Measurements from ENCODE around the gene SLC9A5. TPM values are rescaled to one million over a fixed set of nuclear protein-coding genes. Genes with fewer than 3 reads are reported as not detected.
A peak's percentile ranks its signal among the peaks of the same experiment; 100 is the strongest.

The SLC9A5 gene
- total RNA-seq, 1 experiment from 2014 or later: 5.6 TPM

- Histone ChIP-seq H2AFZ (ENCODE audit: low read depth, low read length, poor library complexity, severe bottlenecking) (no peak overlapping the region), H3K9me2 (ENCODE audit: insufficient read depth) (no peaks in the 10 kb centered on the region), H4K20me1 (ENCODE audit: insufficient read depth) (no peaks in the 10 kb centered on the region), H3K27ac (ENCODE audit: low read depth, low read length) (peak overlapping the region; percentile 91), H3K9me3 (ENCODE audit: control insufficient read depth in 1 of 2, insufficient read depth in 1 of 2, low read depth in 1 of 2, low read length in 2 of 2) (no peaks in the 10 kb centered on the region), H3K4me1 (ENCODE audit: control insufficient read depth in 1 of 2, insufficient read depth in 2 of 2, low read length in 2 of 2) (peaks cover 28 to 39% of the 10 kb centered on the region in 2 experiments), H3K27me3 (ENCODE audit: insufficient read depth, low read length) (no peaks in the 10 kb centered on the region), H3K79me2 (ENCODE audit: insufficient read depth, low read length) (peaks cover 31% of the 10 kb centered on the region), H3K9ac (ENCODE audit: low read length) (peak overlapping the region; percentile 88), H3K4me2 (ENCODE audit: low read length) (peak overlapping the region; percentile 96), H3K36me3 (ENCODE audit: control insufficient read depth in 1 of 2, insufficient read depth in 2 of 2, low read length in 2 of 2) (peaks cover 6 to 17% of the 10 kb centered on the region in 2 experiments; a peak in 2 of 4 replicates), H3K4me3 (replicated peaks in 1 of 2; ENCODE audit: low read depth in 1 of 2, low read length in 2 of 2) (peak overlapping the region; percentile 86 to 87)
- ChIA-PET CTCF (interaction anchor here (0.7 to 3.2 kb wide), 4 partner anchors 17 to 926 kb away, joined by 3 to 22 read pairs (median 3); partner anchors contain the start of gene ELMO3), RAD21 (ENCODE audit: low non-redundant PET in 1 of 2, low total read pairs in 2 of 2, uncharacterized antibody in 2 of 2, unreplicated experiment in 2 of 2) (interaction anchor here (0.7 to 1.3 kb wide), 4 partner anchors 9 to 31 kb away, joined by 3 to 4 read pairs (median 4); partner anchors contain the start of gene FHOD1 (in 1 of the 2)), POLR2A (interaction anchor here (0.6 to 2.7 kb wide), 4 partner anchors 8 to 109 kb away, joined by 3 to 8 read pairs (median 5); partner anchors contain the start of gene FHOD1)
- DNase-seq (ENCODE audit: low read depth, low spot score) (peak; percentile 84), ATAC-seq (peak; percentile 57)
- BruUV-seq (replicated peaks): TSS peak; percentile 46
- intact Hi-C loops (cut with micrococcal nuclease): loop anchor here (2.0 to 5.0 kb wide), 2 partner anchors 31 to 60 kb away; partner anchors contain the start of gene FHOD1
- TF ChIP-seq EZH2phosphoT487 (IDR thresholded peaks at IDR 0.05; ENCODE audit: borderline replicate concordance): no peak
- TF ChIP-seq ZBTB33 (IDR thresholded peaks at IDR 0.05; ENCODE audit: extremely low read depth, insufficient replicate concordance, low read length): peak; percentile 41
- TF ChIP-seq EGR1 (IDR thresholded peaks at IDR 0.05; ENCODE audit: low read depth): no peak
- TF ChIP-seq YY1 (IDR thresholded peaks at IDR 0.05; ENCODE audit: extremely low read depth, insufficient replicate concordance, low read depth, low read length): peak; percentile 54
- peak; percentile 73 for TF ChIP-seq POLR2AphosphoS5 (IDR thresholded peaks at IDR 0.05; ENCODE audit: low read depth, low read length)
- TF ChIP-seq EZH2 (IDR thresholded peaks at IDR 0.05): no peak
Observed at GRCh38 chr16:67277294-67277998, 28.7 kb downstream of the SLC9A5 start.

Data from HCT116 (cell line).